Naive thymus-derived CD4-positive, alpha-beta T cell (primary cell): ENCODE measurements around the gene DENND1A. TPM values are rescaled to one million over a fixed set of nuclear protein-coding genes. Genes with fewer than 3 reads are reported as not detected.
"Not testable (repeated sequence)": the region's sequence is repeated elsewhere in the genome, so short reads cannot be mapped to it uniquely, and the experiment has no call there.

Source experiments
- ATAC-seq: fragments of 150-1000 bp; cut with Tn5 transposase; 2 replicates; pipeline ENCODE4 v1.10.0; 2021; ENCODE audit warnings: mild to moderate bottlenecking, moderate library complexity
- CTCF ChIA-PET: fragments of 350-600 bp; sonication (Branson Sonifier 250); formaldehyde crosslinking; loops from one replicate; lab custom pipeline; 2021; ENCODE audit warnings: antibody characterized with exemption; lab: Charles Lee
- POLR2A ChIA-PET: fragments of 350-600 bp; sonication (Branson Sonifier 250); formaldehyde crosslinking; loops from one replicate; lab custom pipeline; 2021; ENCODE audit warnings: antibody characterized with exemption, inconsistent platforms; lab: Charles Lee
- DNase-seq, 9 donors: peaks; one replicate each; pipeline versions ENCODE4 v3.0.0 to v3.0.0-alpha.2; 2020 to 2022; ENCODE audit warnings: mixed read lengths in 1 of 9
- H3K27ac ChIP-seq: one replicate; pipeline ENCODE4 v1.7.0; 2013; ENCODE audit warnings: mild to moderate bottlenecking, low read depth, low read length, moderate library complexity
- H3K27me3 ChIP-seq, 2 donors: one replicate each; pipeline ENCODE4 v1.7.0; 2013; ENCODE audit warnings: low read length in 2 of 2, mild to moderate bottlenecking in 2 of 2, moderate library complexity in 2 of 2; ENCODE audit not compliant: control insufficient read depth in 2 of 2, insufficient read depth in 2 of 2
- H3K36me3 ChIP-seq, 3 experiments: 1 replicate in 2 of 3; 2 replicates in 1 of 3; pipeline ENCODE4 v1.7.0; 2013; ENCODE audit warnings: low read length in 3 of 3, mild to moderate bottlenecking in 3 of 3, moderate library complexity in 1 of 3; ENCODE audit not compliant: insufficient read depth in 3 of 3, control insufficient read depth in 2 of 3
- H3K4me1 ChIP-seq, 2 donors: one replicate each; pipeline ENCODE4 v1.7.0; 2013; ENCODE audit warnings: low read length in 2 of 2, mild to moderate bottlenecking in 2 of 2, moderate library complexity in 1 of 2; ENCODE audit not compliant: control insufficient read depth in 2 of 2, insufficient read depth in 2 of 2
- H3K4me3 ChIP-seq: 2 replicates; pipeline ENCODE4 v1.7.0; 2013; ENCODE audit warnings: mild to moderate bottlenecking, low read length
- H3K9me3 ChIP-seq, 3 experiments: 1 replicate in 2 of 3; 2 replicates in 1 of 3; pipeline ENCODE4 v1.7.0; 2013; ENCODE audit warnings: low read length in 3 of 3; ENCODE audit not compliant: control insufficient read depth in 2 of 3
- H3K27ac Mint-ChIP-seq, 9 donors: one replicate each; pipeline ENCODE4 v1.8.0; 2020 to 2022; ENCODE audit warnings: mixed read lengths in 9 of 9, mild to moderate bottlenecking in 8 of 9, moderate library complexity in 5 of 9, inconsistent platforms in 2 of 9
- H3K27me3 Mint-ChIP-seq, 5 donors: one replicate each; pipeline ENCODE4 v1.8.0; 2021 to 2022; ENCODE audit warnings: mixed read lengths in 5 of 5, mild to moderate bottlenecking in 1 of 5
- H3K36me3 Mint-ChIP-seq, 5 donors: one replicate each; pipeline ENCODE4 v1.8.0; 2020 to 2022; ENCODE audit warnings: mixed read lengths in 5 of 5, mild to moderate bottlenecking in 3 of 5, inconsistent platforms in 1 of 5
- H3K4me1 Mint-ChIP-seq, 7 donors: one replicate each; pipeline ENCODE4 v1.8.0; 2020 to 2022; ENCODE audit warnings: mixed read lengths in 7 of 7, mild to moderate bottlenecking in 3 of 7, inconsistent platforms in 1 of 7
- H3K4me3 Mint-ChIP-seq, 10 donors: one replicate each; pipeline ENCODE4 v1.8.0; 2020 to 2022; ENCODE audit warnings: mild to moderate bottlenecking in 10 of 10, mixed read lengths in 10 of 10, moderate library complexity in 6 of 10, inconsistent platforms in 2 of 10
- H3K9me3 Mint-ChIP-seq, 11 donors: one replicate each; pipeline ENCODE4 v1.8.0; 2020 to 2022; ENCODE audit warnings: mixed read lengths in 11 of 11, mild to moderate bottlenecking in 4 of 11, inconsistent platforms in 1 of 11, moderate library complexity in 1 of 11
- intact Hi-C, 2 donors: fragments of 100-400 bp; cut with micrococcal nuclease; formaldehyde crosslinking; loops; one replicate each; pipeline ENCODE4 v1.15.1; 2023
- polyA plus RNA-seq, 2 donors: library from polyadenylated mRNA; unstranded; fragments of 300-500 nt; fragmentation: Illumina TruSeq; gene quantifications; one replicate each; pipeline ENCODE4 v1.2.3, GENCODE V29; 2021
- total RNA-seq, 6 experiments: library from RNA in 5 of 6; stranded (reverse) in 5 of 6; gene quantifications; 1 replicate in 5 of 6; 2 replicates in 1 of 6; pipeline ENCODE4 v1.2.3 and lab custom pipeline; 2021 to 2026

Gene DENND1A
- total and polyA plus RNA-seq, 7 experiments from 2014 or later = 4.6 to 41.1 (median 16.5) TPM

DNA sequence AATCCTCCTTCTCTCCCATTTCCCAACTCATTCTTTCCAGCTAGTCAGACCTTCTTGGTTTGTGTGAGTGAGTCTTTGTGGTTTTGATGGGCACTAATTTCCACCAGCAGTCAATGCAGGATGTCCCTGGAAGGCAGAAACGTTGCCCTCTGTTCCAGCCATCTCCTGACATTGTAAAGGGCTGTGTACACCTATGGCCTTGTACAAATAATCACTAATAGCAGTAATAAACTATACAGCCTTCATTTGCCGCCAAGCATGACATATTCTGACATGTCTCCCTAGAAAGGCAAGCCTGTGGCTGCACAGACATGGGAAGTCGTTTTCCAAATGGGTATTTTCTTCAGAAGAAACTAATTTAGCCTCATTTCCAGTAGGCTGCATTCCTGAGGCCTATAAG, 18.4 kb upstream of the DENND1A start:
- ATAC-seq (no peak), DNase-seq (no peak)
- no peak overlapping the region for H3K27ac Mint-ChIP-seq
- no peaks in the 10 kb centered on the region for H3K27me3 ChIP-seq
- H3K4me1 ChIP-seq = no peaks in the 10 kb centered on the region
- intact Hi-C loops = no loop called here
- no peaks in the 10 kb centered on the region for H3K36me3 ChIP-seq
- H3K4me3 ChIP-seq = no peak overlapping the region
- ChIA-PET POLR2A (interaction anchor here (1.2 kb wide), 1 partner anchor 13 kb away, joined by 3 read pairs; no protein-coding TSS in a partner anchor), CTCF (no interaction called here)
- H3K9me3 Mint-ChIP-seq = peaks cover 0 to 3% (median 0%) of the 10 kb centered on the region in 11 donors
- peaks cover 0 to 5% (median 0%) of the 10 kb centered on the region in 7 donors for H3K4me1 Mint-ChIP-seq
- peaks cover 0 to 7% (median 0%) of the 10 kb centered on the region in 5 donors for H3K27me3 Mint-ChIP-seq
- no peak overlapping the region for H3K27ac ChIP-seq
- no peaks in the 10 kb centered on the region for H3K36me3 Mint-ChIP-seq
- H3K4me3 Mint-ChIP-seq = no peak overlapping the region
- H3K9me3 ChIP-seq = no peaks in the 10 kb centered on the region

DNA sequence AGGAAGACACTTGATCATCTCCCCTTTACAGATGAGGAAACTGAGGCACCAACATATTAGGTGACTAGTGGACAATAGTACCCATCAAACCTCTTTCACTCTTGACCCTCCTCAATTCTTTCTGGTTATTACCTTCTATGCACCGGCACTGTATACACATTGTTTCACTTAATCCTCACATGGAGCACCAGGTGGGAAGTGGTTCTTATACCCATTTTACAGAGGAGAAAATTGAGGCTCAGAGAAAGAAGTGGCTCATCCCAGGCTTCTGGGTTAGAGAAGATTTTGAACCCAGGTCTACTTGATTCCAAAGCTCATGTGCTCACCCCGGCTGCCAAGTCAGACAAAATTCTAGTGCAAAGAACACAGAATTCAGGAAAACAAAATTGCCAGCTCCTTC, 17.4 kb upstream of the DENND1A start:
- no peaks in the 10 kb centered on the region for H3K36me3 ChIP-seq
- no peaks in the 10 kb centered on the region for H3K36me3 Mint-ChIP-seq
- DNase-seq (no peak), ATAC-seq (no peak)
- H3K27me3 Mint-ChIP-seq = peaks cover 0 to 7% (median 3%) of the 10 kb centered on the region in 5 donors
- ChIA-PET POLR2A (no interaction called here), CTCF (no interaction called here)
- H3K4me1 ChIP-seq = no peaks in the 10 kb centered on the region
- intact Hi-C loops = no loop called here
- H3K27ac ChIP-seq = no peak overlapping the region
- no peaks in the 10 kb centered on the region for H3K27me3 ChIP-seq
- no peaks in the 10 kb centered on the region for H3K9me3 ChIP-seq
- H3K9me3 Mint-ChIP-seq = peaks cover 0 to 3% (median 0%) of the 10 kb centered on the region in 11 donors
- no peak overlapping the region for H3K4me3 ChIP-seq
- H3K4me1 Mint-ChIP-seq = no peaks in the 10 kb centered on the region
- no peak overlapping the region for H3K27ac Mint-ChIP-seq
- no peak overlapping the region for H3K4me3 Mint-ChIP-seq

DNA sequence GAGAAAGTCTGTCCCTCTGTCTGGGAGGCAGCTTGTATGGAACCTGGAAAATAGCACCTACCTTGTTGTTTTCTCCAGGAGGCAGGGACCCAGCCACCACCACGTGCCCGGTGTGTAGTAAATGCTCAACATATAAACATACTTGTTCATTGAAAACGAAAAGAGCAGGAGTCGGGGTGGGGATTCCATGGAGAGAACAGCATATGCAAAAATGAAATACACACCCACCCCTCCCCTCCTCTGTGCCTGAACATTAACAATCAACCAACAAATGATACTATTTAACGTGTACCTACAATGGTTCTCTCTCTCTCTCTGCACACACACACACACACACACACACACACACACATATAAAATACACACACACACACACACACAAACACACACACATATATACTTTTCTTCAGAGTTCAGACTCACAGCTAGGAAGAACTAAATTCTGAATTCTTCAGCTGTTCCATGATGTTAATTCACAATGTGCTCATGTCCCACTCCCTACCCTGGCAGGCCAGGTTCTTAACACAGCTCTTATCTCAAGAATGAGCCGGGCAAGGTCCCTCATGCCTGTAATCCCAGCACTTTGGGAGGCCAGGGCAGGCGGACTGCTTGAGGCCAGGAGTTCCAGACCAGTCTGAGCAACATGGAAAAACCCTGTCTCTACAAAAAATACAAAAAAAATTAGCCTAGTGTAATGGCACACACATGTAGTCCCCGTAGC, 16.3 kb upstream of the DENND1A start:
- Histone ChIP-seq H3K27me3 (no peaks in the 10 kb centered on the region), H3K27ac (no peak overlapping the region), H3K9me3 (no peaks in the 10 kb centered on the region), H3K4me1 (no peaks in the 10 kb centered on the region), H3K36me3 (no peaks in the 10 kb centered on the region), H3K4me3 (no peak overlapping the region)
- ChIA-PET CTCF (no interaction called here), POLR2A (no interaction called here)
- Mint-ChIP-seq H3K27me3 (peaks cover 0 to 8% (median 5%) of the 10 kb centered on the region in 5 donors), H3K4me3 (no peak overlapping the region), H3K27ac (no peak overlapping the region), H3K4me1 (no peaks in the 10 kb centered on the region), H3K36me3 (no peaks in the 10 kb centered on the region), H3K9me3 (peaks cover 0 to 3% (median 0%) of the 10 kb centered on the region in 11 donors)
- intact Hi-C loops = no loop called here
- DNase-seq = no peak
- ATAC-seq = no peak

DNA sequence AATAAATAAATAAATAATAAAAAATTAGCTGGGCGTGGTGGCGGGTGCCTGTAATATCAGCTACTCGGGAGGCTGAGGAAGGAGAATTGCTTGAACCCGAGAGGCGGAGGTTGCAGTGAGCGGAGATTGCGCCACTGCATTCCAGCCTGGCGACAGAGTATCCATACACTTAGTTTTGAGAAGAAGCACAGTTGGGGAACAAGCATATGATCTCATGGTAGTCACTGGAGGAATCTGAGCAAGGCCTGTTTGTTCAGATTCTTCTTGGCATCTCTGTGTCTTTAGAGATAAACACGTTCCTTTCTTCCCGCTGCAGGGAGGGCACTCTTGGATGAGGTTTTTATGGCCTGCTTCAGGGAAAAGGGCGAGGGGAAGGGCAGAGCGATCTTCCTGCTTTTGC, 15.6 kb upstream of the DENND1A start:
- ATAC-seq (no peak), DNase-seq (no peak)
- Histone ChIP-seq H3K4me1 (no peaks in the 10 kb centered on the region), H3K9me3 (no peaks in the 10 kb centered on the region), H3K4me3 (no peak overlapping the region), H3K27me3 (no peaks in the 10 kb centered on the region), H3K27ac (no peak overlapping the region), H3K36me3 (no peaks in the 10 kb centered on the region)
- no peak overlapping the region for H3K4me3 Mint-ChIP-seq
- H3K4me1 Mint-ChIP-seq = no peaks in the 10 kb centered on the region
- peaks cover 0 to 3% (median 0%) of the 10 kb centered on the region in 11 donors for H3K9me3 Mint-ChIP-seq
- H3K27ac Mint-ChIP-seq = no peak overlapping the region
- H3K27me3 Mint-ChIP-seq = peaks cover 0 to 6% (median 4%) of the 10 kb centered on the region in 5 donors
- H3K36me3 Mint-ChIP-seq = no peaks in the 10 kb centered on the region
- ChIA-PET POLR2A (no interaction called here), CTCF (no interaction called here)
- intact Hi-C loops = no loop called here

DNA sequence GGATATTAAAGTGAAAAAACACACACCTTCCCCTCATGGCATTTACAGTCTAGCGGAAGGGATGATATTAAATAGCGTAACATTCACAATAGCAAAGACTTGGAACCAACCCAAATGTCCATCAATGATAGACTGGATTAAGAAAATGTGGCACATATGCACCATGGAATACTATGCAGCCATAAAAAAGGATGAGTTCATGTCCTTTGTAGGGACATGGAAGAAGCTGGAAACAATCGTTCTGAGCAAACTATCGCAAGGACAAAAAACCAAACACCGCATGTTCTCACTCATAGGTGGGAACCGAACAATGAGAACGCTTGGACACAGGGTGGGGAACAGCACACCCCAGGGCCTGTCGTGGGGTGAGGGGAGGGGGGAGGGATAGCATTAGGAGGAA, 14.5 kb upstream of the DENND1A start:
- H3K9me3 Mint-ChIP-seq, DNase-seq, H3K27ac ChIP-seq, H3K4me1 Mint-ChIP-seq, H3K4me1 ChIP-seq, H3K36me3 ChIP-seq, CTCF ChIA-PET, ATAC-seq, H3K27me3 Mint-ChIP-seq, H3K4me3 Mint-ChIP-seq, H3K4me3 ChIP-seq, H3K36me3 Mint-ChIP-seq, intact Hi-C loops, H3K9me3 ChIP-seq, H3K27ac Mint-ChIP-seq, POLR2A ChIA-PET, H3K27me3 ChIP-seq: not testable (repeated sequence)

DNA sequence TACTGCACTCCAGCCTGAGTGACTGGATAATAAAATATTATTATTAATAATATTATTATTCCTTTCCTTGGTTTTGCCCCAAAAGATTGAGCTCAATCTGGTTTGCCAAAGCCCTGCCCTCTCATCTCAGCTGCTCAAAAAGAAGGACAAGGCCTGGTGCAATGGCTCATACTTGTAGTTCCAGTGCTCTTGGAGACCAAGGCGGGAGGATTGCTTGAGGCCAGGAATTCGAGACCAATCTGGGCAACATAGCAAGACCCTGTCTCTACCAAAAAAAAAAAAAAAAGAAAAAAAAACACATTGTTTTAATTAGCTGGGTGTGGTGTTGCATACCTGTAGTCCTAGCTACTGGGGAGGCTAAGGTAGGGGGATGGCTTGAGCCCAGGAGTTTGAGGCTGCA, 13.7 kb upstream of the DENND1A start:
- no peak overlapping the region for H3K27ac Mint-ChIP-seq
- no peaks in the 10 kb centered on the region for H3K36me3 Mint-ChIP-seq

DNA sequence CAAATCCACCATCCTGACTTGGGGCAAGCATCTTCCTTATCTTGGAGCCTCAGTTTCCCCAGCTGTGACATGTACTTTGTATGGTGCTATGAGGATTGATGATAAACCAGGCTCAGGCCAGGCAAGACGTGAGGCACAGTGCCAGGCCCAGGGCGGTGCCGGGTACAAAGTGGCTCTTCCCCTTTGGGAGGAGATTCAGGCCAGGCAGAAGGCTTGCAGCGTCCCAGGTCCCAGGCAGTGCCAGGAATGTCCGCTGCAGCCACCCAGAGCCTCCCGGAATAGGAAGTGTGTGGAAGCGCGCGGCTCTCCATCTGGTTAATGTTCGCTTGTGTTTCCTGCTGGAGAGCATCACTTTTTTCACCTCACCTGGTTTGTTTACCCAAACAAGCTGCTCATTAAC, 12.6 kb upstream of the DENND1A start:
- ATAC-seq (no peak), DNase-seq (no peak)
- Histone ChIP-seq H3K4me3 (no peak overlapping the region), H3K27me3 (no peaks in the 10 kb centered on the region), H3K9me3 (no peaks in the 10 kb centered on the region), H3K36me3 (no peaks in the 10 kb centered on the region), H3K4me1 (no peaks in the 10 kb centered on the region), H3K27ac (no peak overlapping the region)
- no peaks in the 10 kb centered on the region for H3K36me3 Mint-ChIP-seq
- no peak overlapping the region for H3K4me3 Mint-ChIP-seq
- POLR2A ChIA-PET = no interaction called here
- no peaks in the 10 kb centered on the region for H3K4me1 Mint-ChIP-seq
- peaks cover 0 to 12% (median 5%) of the 10 kb centered on the region in 5 donors for H3K27me3 Mint-ChIP-seq
- intact Hi-C loops = no loop called here
- H3K27ac Mint-ChIP-seq = no peak overlapping the region
- peaks cover 0 to 4% (median 0%) of the 10 kb centered on the region in 11 donors for H3K9me3 Mint-ChIP-seq
- CTCF ChIA-PET = no interaction called here

More for the DNA sequence above, 13.7 kb upstream of the DENND1A start:
- intact Hi-C loops = no loop called here
- H3K4me3 ChIP-seq = no peak overlapping the region
- no peak for ATAC-seq
- H3K27me3 ChIP-seq = no peaks in the 10 kb centered on the region
- Mint-ChIP-seq H3K27me3 (peaks cover 0 to 12% (median 5%) of the 10 kb centered on the region in 5 donors), H3K4me3 (no peak overlapping the region), H3K4me1 (no peaks in the 10 kb centered on the region), H3K9me3 (peaks cover 0 to 4% (median 0%) of the 10 kb centered on the region in 11 donors)
- H3K4me1 ChIP-seq = no peaks in the 10 kb centered on the region
- no peaks in the 10 kb centered on the region for H3K9me3 ChIP-seq
- no peak for DNase-seq
- ChIA-PET POLR2A (no interaction called here), CTCF (interaction anchor here (0.6 kb wide), 1 partner anchor 1424 kb away, joined by 3 read pairs; no protein-coding TSS in a partner anchor)
- H3K27ac ChIP-seq = no peak overlapping the region
- no peaks in the 10 kb centered on the region for H3K36me3 ChIP-seq
